GM18873 (cell line): ENCODE results near the gene PITPNB.

Experiments
- ATAC-seq: cut with Tn5 transposase; IDR thresholded peaks from one replicate; pipeline ENCODE4 v1.9.1; 2021; ENCODE audit warnings: mild to moderate bottlenecking, moderate library complexity, moderate number of reproducible peaks; ENCODE audit not compliant: unreplicated experiment, low FRiP score

Gene PITPNB

GRCh38 chr22:27881421-27881820 lies 37.6 kb downstream of the PITPNB start:
- no peak for ATAC-seq

DNA sequence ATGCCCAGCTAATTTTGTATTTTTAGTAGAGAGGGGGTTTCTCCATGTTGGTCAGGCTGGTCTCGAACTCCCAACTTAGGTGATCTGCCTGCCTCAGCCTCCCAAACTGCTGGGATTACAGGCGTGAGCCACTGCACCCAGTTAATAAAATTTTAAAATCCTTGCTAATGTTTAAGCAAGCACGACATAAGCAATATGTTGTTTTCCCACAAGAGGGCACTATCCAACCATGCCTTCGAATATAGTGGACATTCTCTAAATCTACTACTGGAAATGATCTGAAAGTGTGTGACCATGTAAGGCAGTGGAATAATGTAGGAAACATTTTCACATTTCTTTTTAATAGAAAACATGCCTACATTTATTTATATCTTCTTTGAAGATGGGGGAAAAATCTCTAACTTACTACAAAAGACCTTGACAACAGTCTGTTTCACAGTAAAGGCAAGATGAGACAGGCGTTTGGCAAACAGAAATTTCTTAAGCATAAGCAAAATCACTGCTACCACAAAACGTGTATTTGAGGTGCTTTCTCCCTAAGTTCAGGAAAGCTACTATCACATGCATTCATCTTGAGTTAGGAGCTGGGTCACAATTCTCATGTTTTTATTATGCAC lies 38.2 kb downstream of the PITPNB start:
- ATAC-seq: no peak

- no peak for ATAC-seq
Measured at GRCh38 chr22:27879923-27880322, 39.1 kb downstream of the PITPNB start.

DNA sequence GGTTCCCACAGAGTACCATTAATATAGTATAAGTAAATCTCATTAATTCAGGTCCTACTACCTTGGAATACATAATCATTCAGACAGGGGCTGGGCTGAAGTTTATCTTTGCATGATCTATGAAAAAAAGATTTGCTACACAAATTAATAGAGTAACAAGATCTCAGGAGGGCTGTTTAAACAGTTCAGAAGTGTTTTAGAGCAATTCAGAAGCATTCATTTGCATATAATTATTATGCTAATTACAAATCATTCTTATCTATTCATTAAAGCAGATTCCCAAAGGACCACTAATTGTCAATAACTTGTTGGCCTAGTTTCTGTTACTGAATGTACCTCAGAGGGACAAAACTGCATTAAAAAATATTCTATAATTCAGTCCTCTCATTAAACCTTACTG lies 40.5 kb downstream of the PITPNB start:
- ATAC-seq: no peak

DNA sequence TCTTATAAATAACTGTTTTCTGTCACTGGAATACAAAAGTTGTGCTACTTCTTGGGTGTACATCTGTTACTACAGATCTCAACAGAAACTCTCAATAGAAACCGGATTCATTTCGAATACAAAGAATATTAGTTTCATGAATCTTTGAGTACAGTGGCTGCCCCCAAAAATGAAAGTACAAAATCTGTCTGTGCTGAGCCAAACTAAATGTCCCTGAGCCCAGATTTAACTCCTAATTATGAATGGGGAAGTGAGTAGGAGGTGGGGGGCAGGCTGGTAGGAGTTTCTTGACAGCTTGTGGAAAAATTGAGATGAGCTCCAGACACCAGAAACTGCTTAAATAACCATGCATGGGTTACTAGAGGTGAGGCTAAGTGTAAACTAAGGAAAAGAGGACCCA lies 41.6 kb downstream of the PITPNB start:
- ATAC-seq: no peak

DNA sequence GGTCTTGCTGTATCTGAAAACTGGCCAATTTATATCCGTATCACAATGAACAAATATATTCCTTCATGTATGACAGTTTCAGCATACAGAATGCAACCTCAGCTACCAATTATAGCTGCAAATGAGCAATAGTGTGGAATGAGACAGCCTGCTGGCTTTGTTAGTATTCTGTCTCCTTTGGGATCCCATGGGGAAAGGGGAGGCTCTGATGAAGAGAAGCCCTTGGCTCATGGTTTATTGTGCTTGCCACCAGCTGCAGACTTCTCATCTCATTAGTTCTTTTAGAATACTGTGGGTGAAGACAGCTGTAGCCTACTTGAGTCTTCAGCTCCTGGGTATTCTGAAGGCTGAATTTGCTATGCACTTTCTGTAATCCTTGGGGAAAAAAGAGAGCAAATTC lies 42.4 kb downstream of the PITPNB start:
- ATAC-seq: no peak

DNA sequence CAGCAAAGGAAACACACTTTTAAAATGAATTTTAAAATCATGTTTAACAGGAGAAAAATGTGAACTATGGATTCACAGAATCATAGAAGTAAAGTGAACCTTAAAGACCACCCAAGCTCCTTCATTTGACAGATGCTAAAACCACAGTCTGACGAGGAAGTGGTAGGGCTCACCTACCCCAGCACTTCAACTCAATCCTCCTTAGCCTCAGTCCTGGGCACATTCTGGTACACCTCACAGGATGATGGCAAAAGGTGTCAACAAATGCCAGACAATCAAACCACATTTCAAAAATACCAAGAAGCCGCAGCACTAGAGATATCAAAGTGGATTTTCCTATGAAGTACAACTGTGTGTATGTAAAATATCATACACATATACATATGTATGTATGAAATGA lies 43.1 kb downstream of the PITPNB start:
- no peak for ATAC-seq

GRCh38 chr22:27874764-27875163 lies 44.3 kb downstream of the PITPNB start:
- ATAC-seq: no peak

DNA sequence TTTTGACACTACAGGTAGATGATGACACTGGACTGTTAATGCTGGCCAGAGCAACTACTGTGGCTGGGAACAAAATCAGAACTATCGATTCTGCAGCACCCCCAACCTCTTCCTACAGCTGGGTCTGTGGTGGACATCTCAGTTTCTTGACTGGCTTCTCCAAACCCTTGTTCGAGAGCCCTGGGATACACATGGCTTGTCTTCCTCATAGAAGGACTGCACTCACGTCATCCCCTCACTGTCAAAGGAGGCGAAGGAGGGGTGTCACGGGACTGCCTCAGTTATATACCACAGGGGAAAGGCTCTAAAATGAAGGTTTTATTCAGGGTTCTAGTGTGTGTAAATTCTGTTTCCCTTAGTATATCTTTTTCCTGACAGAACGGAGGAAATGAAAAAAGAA lies 44.9 kb downstream of the PITPNB start:
- no peak for ATAC-seq

GRCh38 chr22:27873472-27873871 lies 45.6 kb downstream of the PITPNB start:
- no peak for ATAC-seq

DNA sequence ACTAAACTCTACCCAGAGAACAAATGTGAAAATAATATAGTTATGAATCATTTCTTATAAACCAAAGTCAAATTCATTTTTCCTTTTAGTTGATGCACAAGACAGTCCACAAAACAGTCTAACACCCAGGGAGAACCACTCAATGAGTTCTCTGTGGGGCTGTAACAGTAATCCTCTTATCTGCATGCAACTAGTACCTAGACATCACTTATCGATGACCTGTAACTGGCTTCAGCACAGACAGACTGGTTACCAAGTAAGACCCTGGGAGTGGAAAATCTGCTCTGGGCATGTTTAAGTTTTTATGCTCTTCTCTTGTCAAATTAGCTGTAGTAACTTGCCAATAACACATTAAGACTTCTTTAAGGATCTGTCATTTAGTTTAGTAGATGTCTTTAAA lies 46.6 kb downstream of the PITPNB start:
- no peak for ATAC-seq

DNA sequence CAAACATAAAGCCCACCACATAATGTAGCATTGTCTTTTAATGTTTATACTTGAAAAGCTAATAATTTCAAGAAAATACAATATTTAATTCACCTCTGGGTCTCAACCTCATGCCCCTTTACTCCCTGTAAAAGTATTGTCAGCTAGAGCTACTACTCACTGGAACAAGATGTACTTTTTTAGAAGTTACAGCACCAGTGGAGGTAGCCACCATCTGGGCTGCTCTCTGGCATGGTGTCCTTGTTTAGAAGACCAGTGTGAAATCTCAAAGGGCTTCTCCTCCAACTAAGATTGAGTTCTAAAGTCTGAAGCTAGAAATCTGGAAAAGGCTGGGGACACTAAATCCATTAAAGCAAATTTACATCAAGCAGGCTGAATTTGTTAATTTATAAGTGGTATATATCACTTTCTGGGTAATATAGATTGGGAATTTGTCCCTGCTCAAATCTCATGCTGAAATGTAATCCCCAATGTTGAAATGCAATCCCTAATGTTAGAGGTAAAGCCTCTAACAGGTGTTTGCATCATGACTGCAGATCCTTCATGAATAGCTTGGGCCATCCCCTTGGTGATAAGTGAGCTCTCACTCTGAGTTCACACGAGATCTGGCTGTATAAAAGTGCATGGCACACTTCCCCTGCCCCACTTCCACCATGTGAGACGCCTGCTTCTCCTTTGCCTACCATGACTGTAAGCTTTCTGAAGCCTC lies 47.6 kb downstream of the PITPNB start:
- ATAC-seq: no peak

GRCh38 chr22:27870234-27871191 lies 48.5 kb downstream of the PITPNB start:
- ATAC-seq: no peak

GRCh38 chr22:27868732-27869282 lies 50.2 kb downstream of the PITPNB start:
- no peak for ATAC-seq

GRCh38 chr22:27867953-27868731 lies 50.9 kb downstream of the PITPNB start:
- no peak for ATAC-seq

DNA sequence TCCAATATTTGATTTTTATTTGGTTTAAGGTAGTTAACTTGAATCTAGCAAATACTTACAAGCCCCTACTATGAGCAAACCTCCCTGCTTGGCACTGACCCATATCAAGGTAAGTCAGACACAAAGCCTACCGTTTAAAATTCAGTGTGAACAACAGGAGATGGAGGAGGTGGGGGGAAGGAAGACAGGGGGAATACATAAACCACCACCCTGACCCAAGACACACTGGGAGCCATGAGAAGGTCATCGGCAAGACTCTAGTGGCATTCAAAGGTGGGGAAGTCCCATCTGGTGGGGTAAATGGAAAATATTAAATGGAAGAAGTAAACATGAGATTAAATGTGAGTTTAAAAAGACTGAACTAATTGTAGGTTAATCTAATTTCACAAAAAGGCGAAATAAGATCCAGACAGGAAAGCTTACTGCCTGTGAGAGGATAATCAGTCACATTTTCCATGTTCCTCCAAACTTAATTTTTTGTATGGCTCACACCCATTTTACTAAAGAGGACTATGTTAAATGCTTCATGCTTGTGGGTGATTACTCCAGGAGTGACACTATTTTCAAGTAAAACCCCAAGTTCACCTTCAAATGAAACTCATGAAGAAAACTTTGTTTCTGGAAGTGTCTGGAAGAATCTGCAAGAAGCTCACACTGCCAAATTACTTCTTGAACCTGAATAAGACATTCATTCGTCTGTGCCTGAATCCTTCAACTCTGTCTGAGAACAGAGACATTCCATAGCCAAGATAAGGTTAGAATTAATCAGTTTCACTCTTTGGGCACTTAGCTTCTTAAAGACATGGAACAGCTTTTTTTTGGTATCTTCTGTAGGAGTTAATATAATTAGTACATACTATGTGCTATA lies 51.7 kb downstream of the PITPNB start:
- no peak for ATAC-seq

- no peak for ATAC-seq
Measured at GRCh38 chr22:27866135-27867084, 52.6 kb downstream of the PITPNB start.

DNA sequence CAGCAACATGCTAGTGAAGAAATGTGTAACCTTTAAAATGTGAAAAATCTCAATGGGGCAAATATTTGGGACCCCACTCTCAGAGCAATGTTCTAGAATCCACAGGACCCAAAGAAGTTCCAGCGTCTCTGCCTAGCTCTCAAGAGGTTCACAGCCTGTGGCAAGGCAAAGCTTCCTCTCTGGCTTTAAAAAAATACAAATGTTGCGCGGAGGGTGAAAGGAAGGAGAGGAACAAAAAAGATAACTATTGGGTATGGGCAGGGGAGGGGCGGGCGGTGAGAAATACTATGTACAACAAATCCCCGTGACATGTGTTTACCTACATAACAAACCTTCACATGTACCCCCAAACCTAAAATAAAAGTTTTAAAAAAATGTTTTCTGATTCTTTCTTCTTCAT lies 53.6 kb downstream of the PITPNB start:
- no peak for ATAC-seq
